Nucleus accumbens (tissue), 56 donors: ENCODE measurements around the gene GPR146.

Source experiments
- DNase-seq, 56 donors: peaks; one replicate each; lab custom pipeline; 2025; lab: John Stamatoyannopoulos, UW

GPR146 gene

DNA sequence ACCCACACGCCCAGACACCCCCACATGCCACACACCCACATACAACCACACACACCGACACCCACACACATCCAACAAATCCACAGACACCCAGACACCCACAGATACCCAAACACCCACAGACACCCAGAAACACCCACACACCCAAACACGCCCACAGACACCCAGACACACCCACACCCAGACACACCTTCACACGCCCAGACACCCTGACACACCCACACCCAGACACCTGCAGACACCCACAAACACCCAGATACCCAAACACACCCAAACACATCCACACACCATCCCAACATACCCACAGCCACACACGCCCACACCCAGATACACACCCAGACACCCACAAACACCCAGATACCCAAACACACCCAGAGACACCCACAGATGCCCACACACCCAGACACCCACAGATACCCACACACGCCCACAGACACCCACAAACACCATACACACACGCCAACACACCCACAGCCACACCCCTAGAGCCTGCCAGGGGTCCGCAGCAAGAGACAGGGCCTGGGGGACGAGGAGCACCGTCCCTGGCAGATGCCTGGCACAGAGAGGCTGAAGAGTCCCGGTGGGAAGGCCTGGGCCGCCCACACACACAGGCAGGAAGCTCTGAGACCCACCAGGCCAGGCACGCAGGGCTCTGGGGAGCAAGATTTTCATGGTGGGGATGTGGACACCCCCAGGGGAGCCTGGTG is 32.9 kb upstream of the GPR146 start:
- DNase-seq = no peak

DNA sequence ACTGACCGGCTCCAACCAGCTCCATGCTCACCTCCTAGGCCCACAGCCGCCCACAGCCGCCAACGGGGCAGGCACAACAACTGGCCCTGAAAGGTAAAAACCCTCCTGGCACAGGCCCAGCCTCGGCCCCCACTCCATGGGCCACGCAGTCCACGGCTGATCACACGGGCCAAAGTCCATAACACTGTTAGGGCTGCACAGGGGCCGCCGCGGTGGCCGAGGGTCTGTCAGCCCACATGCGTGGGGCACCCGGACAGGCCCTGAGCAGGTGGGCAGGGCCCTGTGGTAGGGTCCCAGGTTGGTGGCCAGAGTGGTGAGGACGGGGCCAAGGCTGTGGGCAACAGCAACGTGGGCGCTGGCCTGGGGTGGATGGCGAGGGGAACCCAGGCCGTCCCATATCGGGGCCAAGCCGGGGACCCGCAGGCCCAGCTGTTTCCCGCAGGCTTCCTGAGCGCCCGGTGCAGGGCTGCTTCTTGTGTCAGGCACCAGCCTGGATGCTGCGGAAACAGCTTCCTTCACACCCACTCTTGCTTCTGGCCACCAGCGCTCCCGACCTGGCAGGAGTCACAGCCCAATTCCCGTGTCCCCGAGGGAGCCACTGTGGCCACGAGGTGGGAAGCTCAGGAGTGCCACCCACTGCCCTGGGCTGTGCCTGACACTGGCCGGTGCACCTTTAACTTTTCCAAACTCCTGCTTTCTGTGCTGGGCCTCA is 32.2 kb upstream of the GPR146 start:
- no peak for DNase-seq

DNA sequence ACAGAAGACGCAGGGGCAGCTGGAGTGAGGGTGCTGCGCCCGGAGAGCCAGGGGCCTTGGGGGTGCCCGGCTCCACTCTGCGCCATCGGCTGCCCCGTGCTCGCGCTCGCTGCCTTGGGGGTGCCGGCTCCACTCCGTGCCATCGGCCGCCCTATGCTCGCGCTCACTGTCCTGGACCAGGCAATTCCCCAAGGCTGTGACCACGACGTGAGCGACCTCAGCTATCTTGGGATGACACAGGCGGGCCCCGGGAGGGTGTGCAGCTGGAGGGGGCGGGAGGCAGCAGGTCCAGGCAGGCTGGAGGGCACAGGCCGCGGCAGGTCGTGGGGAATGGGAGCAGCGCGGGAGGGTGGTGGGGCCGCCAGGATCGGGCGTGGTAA is 31.6 kb upstream of the GPR146 start:
- DNase-seq = no peak

DNA sequence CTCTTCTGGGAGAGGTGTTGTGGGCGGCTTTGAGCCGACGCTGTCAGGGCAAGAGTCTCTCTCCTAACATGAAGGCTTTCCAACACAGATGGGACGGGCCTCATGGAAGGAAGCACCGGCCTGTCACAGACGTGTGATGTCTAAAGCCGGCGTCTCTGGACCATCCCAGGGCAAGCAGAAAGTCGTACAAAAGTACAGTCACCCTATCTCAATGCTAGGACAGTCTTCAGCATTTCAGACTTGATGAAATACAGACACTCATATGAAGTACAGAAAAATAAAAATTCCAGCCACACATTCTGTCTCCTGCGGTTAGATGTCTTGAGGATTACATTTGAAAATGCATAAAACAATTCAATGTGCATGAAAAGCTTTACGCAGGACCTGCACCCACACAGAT is 30.8 kb upstream of the GPR146 start:
- DNase-seq = no peak

DNA sequence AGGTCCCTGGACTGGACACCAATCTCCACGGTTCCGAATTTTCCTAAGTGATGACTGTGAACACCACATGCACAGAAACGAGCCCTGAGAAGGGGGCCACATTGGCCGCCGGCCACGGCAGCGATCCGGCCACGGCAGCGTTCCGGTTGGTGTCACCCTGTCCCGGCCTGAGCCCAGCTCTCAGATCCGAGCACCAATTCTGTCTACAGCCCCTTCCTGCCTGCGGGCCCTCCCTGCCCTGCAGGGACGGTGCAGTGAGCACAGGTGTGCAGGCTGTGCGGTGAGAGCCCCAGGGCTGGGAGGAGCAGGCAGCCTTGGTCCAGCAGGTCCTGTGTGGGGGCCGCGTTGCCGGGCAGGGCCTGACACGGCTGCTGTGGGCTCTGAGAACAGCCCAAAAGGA is 29.7 kb upstream of the GPR146 start:
- DNase-seq = no peak

DNA sequence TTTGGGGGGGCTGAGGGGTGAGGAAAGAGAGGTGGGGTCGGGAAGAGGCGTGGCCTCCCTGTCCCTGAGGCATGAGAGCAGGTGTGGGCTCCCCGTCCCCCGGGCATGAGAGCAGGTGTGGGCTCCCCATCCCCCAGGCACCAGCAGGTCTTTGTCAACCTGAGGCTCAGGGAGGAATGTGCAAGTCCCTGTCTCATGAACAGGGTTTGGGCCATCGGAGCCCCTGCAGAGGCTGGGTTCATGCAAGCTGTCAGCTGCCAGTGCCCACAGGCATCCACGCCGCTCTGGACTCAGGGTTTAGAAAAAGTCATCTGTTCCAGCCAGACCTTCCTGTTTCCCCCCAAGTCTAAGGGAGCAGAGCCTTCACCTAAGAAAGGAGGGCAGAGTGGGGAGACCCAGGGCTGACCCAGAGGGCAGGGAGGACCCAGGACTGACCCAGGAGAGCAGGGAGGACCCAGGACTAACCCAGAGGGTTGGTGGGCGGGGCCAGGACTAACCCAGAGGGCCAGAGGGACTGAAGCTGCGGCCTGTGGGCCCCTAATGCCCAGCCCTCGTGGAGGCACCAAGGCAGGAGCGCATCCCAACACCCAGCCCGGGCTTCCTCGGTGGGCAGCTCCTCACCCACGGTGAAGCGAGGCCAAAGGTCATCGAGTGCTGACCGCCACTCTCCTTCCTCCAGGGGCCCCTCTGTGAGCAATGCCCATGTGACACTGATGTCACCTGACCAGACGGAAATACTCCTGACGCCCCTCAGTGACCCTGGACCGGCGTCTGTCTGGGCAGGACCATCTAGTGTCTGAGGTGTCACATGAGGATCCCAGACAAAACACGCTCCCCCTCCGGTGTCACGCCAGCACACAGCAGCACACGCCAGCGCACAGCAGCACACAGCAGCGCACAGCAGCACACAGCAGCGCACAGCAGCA is 28.9 kb upstream of the GPR146 start:
- no peak for DNase-seq

DNA sequence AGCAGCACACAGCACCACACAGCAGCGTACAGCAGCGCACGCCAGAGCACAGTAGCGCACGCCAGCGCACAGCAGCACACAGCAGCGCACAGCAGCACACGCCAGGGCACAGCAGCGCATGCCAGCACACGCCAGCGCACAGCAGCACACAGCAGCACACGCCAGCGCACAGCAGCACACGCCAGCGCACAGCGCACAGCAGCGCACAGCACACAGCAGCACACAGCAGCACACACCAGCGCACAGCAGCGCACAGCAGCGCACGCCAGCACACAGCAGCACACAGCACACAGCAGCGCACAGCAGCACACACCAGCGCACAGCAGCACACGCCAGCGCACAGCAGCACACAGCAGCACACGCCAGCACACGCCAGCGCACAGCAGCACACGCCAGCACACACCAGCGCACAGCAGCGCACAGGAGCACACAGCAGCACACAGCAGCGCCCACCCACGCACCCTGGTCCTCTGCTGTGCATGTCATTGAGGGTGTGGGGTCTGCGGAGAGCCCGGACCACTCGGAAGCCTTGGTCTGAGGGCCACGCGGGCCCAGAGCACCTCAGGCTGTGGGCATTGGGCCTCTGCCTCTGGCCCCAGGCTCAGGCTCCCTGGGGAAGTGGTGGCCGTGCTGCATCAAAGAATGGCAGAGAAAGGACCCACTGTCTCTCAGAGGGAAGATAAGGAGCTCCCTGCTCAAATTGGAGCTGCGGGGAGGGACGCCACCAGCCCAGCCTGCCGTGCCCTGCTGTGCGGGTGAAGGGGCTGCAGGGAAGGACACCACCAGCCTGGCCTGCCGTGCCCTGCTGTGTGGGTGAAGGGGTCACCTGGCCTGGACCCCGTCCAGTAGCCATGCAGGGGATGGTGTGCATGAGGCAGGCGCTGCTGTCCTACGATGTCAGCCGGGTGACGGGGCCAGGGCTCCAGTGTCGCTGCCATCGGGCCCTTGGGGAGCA is 27.5 kb upstream of the GPR146 start:
- no peak for DNase-seq

DNA sequence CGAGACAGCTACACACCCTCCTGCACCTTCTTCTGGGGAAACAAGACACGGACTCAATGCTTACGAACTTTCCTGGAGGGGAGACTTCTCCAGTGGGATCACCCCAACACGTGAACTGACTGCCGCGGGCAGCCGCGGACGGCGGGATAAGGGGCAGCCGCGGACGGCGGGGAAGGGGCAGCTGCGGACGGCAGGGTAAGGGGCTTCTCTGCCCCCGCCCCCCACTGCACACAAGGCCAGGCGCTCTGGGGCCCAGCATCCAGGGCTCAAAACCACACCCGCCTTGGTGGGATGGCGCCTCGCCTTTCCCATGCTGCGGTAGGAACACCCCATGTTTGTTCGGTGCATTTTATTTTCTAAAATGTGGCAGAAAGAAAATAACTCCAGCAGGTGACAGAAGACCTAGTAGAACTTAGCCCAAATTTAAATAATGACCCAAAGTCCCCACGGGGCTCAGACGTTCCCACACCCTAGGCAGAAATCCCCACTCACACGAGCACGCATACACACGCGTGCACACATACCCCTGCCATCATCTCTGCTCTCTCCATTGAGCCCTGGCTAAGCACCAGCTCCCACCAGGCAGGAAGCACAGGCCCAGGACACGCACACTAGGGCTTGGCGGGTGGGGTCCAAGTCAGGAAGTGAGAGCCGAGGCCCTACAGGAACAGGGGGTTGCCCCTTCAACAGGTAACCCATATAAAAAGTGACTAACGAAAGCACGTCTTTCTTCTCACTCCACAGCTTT is 26.6 kb upstream of the GPR146 start:
- no peak for DNase-seq

DNA sequence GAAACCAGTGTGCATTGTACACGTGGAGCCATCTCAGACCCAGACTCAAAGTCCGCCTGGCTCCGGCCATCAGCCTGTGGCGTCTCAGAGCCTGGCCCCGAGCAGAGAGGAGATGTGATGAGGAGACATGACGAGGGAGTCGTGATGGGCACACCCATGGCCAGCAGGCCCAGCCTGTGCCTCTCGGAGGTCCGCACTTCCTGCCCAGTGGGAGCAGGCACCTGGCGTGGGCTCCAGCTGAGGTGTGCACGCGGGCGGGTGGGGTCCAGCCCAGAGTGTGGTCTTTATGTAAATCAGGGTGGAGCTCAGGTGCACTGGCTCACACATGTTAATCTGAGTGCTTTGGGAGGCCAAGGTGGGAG is 26.0 kb upstream of the GPR146 start:
- no peak for DNase-seq

DNA sequence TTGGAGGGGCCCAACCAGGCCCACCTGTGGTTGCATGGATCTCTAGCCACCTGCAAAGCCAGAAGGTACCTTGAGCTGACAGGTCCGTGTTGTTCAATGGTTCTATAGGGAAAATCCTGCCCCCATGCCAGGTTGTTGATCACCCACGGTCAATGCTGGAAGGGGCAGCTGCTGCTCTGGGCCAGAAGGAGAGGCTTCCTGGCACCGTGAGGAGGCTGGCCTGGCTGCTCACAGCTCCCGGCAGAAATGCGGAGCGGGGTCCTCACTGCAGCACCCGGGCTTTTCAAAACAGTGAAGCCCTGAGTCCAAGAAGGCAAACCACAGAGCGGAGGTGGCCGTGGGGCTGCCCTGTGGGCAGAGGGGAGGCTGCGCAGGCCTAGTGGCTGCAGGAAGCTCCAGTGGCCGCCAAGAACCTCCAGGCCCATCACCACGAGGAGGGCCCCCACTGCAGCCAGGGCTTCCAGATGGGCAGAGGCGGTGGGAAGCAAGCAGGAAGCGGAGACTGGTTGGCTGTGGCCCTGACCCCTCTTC is 25.0 kb upstream of the GPR146 start:
- no peak for DNase-seq

DNA sequence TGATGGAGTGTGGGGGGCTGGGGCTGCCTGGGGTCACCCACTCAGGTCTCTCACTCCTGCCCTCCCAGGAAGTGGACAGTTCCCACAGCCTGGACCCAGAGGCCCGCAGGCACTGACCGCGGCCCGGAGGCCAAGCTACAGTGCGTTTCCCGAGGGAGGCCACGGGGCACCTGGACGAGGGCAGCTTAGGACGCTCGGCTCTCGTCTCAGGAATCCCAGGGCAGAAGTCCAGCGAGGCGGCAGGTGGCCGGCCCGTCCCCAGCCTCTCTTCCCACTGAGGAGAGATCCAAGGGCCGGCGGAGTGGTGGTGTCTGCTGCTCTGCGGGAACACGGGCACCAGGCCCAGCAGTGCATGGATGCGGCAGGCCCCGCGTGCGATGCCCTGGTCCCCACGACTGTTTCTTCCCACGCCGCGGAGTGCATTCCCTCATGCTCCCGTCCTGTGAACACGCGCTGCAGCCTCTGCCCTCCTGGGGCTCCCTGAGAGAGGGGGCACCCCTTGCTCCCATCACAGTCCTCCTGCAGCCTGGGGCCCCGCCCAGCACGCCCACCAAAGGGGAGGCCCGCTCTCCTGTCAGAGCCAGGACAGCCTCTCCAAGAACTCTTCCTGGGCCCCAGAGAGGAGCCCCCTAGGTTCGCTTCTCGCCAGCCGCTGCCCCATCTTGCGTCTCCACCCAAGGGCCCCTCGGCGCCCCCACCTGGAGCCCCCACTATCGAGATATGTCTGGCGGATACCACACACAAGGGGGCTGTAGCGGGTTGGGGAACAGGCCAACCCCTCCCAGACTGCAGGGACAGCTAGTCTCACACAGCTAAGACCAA is 24.3 kb upstream of the GPR146 start:
- DNase-seq = no peak

DNA sequence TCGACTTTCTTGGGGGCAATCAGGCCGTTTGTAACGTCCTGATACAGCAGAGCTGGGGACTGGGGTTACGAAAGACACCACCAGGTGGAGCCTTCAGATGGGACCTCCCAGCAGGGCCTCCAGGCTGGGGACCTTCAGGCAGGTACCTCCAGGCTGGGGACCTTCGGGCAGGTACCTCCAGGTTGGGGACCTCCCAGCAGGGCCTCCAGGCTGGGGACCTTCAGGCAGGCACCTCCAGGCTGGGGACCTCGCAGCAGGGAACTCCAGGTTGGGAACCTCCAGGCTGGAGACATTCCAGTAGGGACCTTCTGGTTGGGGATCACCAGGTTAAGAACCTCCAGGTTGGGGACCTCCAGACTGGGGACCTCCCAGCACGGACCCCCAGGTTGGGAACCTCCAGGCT is 23.5 kb upstream of the GPR146 start:
- DNase-seq = no peak

DNA sequence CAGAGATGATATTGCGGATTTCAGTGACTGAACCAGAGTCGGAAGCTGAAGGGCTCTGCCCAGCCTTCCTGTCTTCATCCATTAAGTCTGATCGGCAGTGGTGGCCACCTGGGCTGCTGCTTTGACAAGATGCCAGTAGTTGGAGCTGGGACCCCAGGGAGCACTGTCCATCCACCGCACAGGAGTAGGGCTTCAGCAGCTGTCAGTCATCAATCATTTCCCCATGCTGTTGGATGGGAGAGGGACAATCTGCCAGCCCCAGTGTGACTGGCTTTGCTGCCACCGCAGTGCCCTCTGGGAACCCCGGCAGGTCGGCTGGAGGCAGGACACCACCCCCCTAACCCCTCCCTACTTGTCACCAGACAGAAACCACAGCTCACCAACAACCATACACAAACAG is 23.0 kb upstream of the GPR146 start:
- DNase-seq = no peak

DNA sequence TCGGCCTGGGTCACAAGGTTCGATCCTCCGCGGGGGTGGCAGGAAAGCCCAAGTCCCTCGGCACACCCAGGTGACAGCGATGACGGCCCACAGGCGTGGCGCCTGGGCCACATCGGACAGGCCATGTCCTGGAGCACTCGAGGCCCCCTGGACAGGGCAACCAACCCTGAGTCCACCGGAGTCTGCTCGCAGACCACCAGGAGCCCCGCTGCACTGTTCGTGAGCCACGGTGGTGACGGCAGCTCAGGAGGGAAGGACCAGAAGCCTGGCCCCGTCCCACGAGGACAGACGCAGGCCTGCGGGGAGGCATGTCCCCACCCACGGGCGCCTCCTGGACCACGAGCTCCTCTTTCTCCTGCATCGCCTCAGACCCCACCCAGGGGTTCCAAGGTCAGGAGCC is 22.4 kb upstream of the GPR146 start:
- no peak for DNase-seq

DNA sequence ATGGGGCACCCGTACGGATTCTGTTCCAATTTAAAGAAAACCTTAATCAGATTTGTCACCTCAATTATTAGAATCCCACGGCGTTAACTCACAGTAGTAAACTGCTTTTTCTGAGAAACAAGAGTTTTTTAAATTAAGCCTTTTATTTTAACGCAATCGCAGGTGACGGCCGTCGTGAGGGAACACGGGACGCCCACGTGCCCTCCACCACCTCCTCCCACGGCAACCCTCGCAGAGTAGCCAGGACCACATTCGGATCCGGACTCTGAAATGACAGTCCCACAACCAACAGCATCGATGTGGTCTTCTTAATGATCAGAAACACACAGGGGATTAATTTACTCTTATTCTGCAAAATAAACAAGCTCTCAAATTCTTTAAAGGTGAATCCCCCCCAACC is 22.0 kb upstream of the GPR146 start:
- DNase-seq = no peak

DNA sequence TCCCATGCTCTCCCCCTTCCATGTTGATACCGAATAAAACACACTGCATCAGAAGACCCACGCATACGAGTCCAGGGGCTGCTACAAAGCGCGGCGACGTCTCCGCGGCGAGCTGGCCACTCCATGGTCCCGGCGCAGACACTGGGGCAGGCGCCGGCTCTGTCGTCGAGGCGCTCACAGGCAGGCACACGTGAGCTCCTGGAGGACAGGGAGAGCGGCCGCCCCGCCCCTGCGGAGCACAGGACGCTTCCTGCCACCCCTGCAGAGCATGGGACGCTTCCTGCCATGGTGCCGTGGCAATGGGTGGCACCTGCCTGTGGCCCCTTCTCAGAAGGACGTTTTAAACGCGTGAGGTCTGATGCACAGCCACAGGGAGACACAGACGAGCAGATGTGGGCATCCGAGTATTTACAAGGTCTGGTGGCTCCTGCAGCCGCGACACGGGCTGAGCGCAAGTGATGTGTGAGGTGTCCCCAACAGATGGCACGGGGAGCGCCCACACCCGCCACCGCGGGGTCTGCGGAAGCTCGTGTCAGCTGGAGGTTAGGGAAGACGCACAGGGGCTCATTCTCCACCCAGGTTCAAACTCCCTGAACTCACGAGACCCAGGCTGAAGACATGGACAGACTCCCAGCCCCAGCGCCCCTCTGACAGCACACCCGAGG is 21.4 kb upstream of the GPR146 start:
- DNase-seq = no peak

DNA sequence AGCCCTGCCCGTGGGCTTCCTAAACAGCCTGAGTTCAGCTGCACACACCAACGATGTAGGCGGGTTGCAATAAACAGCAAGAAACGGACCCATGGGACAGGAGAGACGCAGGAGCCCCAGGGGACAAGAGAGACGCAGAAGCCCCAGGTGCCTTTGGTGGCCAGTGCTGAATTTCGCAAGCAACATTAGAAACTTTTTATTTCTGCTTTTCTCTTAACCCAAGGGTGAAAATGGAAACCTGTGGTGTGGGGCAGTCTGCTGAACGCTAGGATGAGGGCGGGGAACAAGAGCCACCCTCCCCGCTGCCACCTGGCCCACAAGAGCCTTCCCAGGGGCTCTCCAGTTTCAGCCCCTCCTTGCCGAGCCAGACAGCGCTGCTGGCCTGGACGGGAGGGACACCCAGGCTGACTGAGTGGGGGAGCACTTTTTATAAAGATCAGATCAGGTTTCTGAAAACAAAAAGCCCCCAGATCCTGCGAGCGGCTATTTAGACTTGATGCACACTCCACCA is 20.0 kb upstream of the GPR146 start:
- no peak for DNase-seq
